ENCODE measurements around the gene NEK6. TPM values are rescaled to one million over a fixed set of nuclear protein-coding genes. Genes with fewer than 3 reads are reported as not detected.

NEK6 gene
- total and polyA plus RNA-seq, 2 of the 8 experiments (the other 6 are each of a cell fraction or from before 2014, with no cell fraction given) = 17.7 to 19.7 TPM

- POLR2A ChIA-PET (ENCODE audit: partially characterized antibody) = interaction anchor here (1.2 kb wide), 1 partner anchor 11 kb away, joined by 3 read pairs; no protein-coding TSS in a partner anchor
Measured at GRCh38 chr9:124343533-124344290, 86.0 kb downstream of the NEK6 start.

More at GRCh38 chr9:124343533-124344290, 86.0 kb downstream of the NEK6 start:
- H4K20me1 ChIP-seq (replicated peaks in 1 of 2; ENCODE audit: control insufficient read depth in 1 of 2, insufficient read depth in 2 of 2, low read length in 2 of 2) = peaks cover 3 to 20% of the 10 kb centered on the region in 2 experiments
- no peak overlapping the region for H2BK20ac ChIP-seq (ENCODE audit: low read length)
- no peak overlapping the region for H3K18ac ChIP-seq (ENCODE audit: extremely low read depth, low read length)
- H4K5ac ChIP-seq (ENCODE audit: insufficient read length, low read depth, low read length) = no peak overlapping the region
- H2AFZ ChIP-seq (ENCODE audit: low read length) = no peak overlapping the region
- no peak overlapping the region for H3K4me3 ChIP-seq (ENCODE audit: extremely low read depth in 1 of 4, insufficient read depth in 2 of 4, low read depth in 3 of 4, low read length in 4 of 4)
- H3K27me3 ChIP-seq (replicated peaks in 1 of 4; ENCODE audit: control insufficient read depth in 3 of 4, extremely low read depth in 1 of 4, insufficient read depth in 3 of 4, low read length in 3 of 4) = no peaks in the 10 kb centered on the region
- H2BK5ac ChIP-seq (ENCODE audit: low read depth, low read length) = no peak overlapping the region
- no peak overlapping the region; the same call in 1 of the 2 replicates for H4K8ac ChIP-seq (ENCODE audit: extremely low read depth, insufficient read depth, low read length)
- no peak overlapping the region for H2BK12ac ChIP-seq (ENCODE audit: low read depth, low read length)
- H2BK15ac ChIP-seq (ENCODE audit: low read length) = no peak overlapping the region
- H3K79me2 ChIP-seq (ENCODE audit: control insufficient read depth in 1 of 2, insufficient read depth in 2 of 2, low read length in 2 of 2) = no peaks in the 10 kb centered on the region
- no peak overlapping the region for H3K4me2 ChIP-seq (ENCODE audit: insufficient read depth in 1 of 2, low read depth in 2 of 2, low read length in 2 of 2)
- H3K79me1 ChIP-seq (ENCODE audit: low read depth, low read length) = no peaks in the 10 kb centered on the region
- TF ChIP-seq ATF3 (IDR thresholded peaks at IDR 0.05; ENCODE audit: insufficient read depth, low read depth, low read length) = no peak
- no peak for TF ChIP-seq TAF7 (optimal IDR thresholded peaks at IDR 0.05; ENCODE audit: borderline replicate concordance, low read depth, low read length)
- TF ChIP-seq SIRT6 (IDR thresholded peaks at IDR 0.05; ENCODE audit: low read length) = no peak
- no peak overlapping the region for H3K56ac ChIP-seq (replicated peaks; ENCODE audit: insufficient read length, low read depth, low read length)
- CTCF ChIA-PET (ENCODE audit: partially characterized antibody) = interaction anchor here (1.0 to 1.9 kb wide), 8 partner anchors 12 to 217 kb away, joined by 3 to 4 read pairs (median 4); no protein-coding TSS in a partner anchor
- WGBS, 2 experiments (ENCODE audit: extremely low coverage in 1 of 2, insufficient coverage in 1 of 2, insufficient read length in 1 of 2, insufficient replicate concordance in 2 of 2, low coverage in 1 of 2, low lambda C conversion rate in 2 of 2, missing lambda C conversion rate in 1 of 2) = 87% methylated on average over 23 of the region's 23 CpGs; no CpG with 5 or more reads in 1 of the 2 experiments
- no peak overlapping the region for H3K14ac ChIP-seq (ENCODE audit: insufficient read length)
- H3K23me2 ChIP-seq (ENCODE audit: low read depth, low read length) = no peaks in the 10 kb centered on the region
- no peak overlapping the region for H4K91ac ChIP-seq (replicated peaks; ENCODE audit: insufficient read length, low read length)
- no peak for FAIRE-seq
- no peak overlapping the region for H3K23ac ChIP-seq (ENCODE audit: insufficient read length)
- H2AK5ac ChIP-seq (ENCODE audit: low read depth, low read length) = no peak overlapping the region; the same call in 1 of the 2 replicates
- no peak overlapping the region for H3K9ac ChIP-seq (replicated peaks in 1 of 4; ENCODE audit: extremely low read depth in 1 of 4, low read depth in 3 of 4, low read length in 3 of 4)
- H3K4ac ChIP-seq (replicated peaks; ENCODE audit: insufficient read length, low read depth, low read length) = peak overlapping the region; percentile 38
- H2BK120ac ChIP-seq (replicated peaks; ENCODE audit: low read depth, low read length) = no peak overlapping the region
- no peak for DNase-seq (ENCODE audit: low read depth in 1 of 2, low spot score in 2 of 2)
- peaks cover 0 to 22% (median 12%) of the 10 kb centered on the region in 4 experiments; a peak in 5 of 7 replicates for H3K4me1 ChIP-seq (replicated peaks in 1 of 4; ENCODE audit: control insufficient read depth in 3 of 4, insufficient read depth in 4 of 4, low read length in 3 of 4)
- no peaks in the 10 kb centered on the region for H3K9me3 ChIP-seq (ENCODE audit: insufficient read depth in 2 of 2, low read depth in 1 of 2, low read length in 1 of 2)
- H3K27ac ChIP-seq (ENCODE audit: low read depth, low read length) = no peak overlapping the region
- peaks cover 0 to 7% (median 0%) of the 10 kb centered on the region in 4 experiments; a peak in 3 of 8 replicates for H3K36me3 ChIP-seq (ENCODE audit: control insufficient read depth in 2 of 4, insufficient read depth in 4 of 4, low read length in 3 of 4)

Data from H1 (cell line).